Motor neuron (in vitro differentiated cells): ENCODE measurements around the gene CD81. TPM values are rescaled to one million over a fixed set of nuclear protein-coding genes. Genes with fewer than 3 reads are reported as not detected.
A peak's percentile ranks its signal among the peaks of the same experiment; 100 is the strongest.

ENCODE experiments used
- ATAC-seq, 8 experiments: fragments of 200-7000 bp; cut with Tn5 transposase; replicated peaks in 6 of 8; 2 replicates each; pipeline ENCODE4 v1.8.0; 2021; ENCODE audit warnings: mild to moderate bottlenecking in 8 of 8, moderate library complexity in 8 of 8
- H3K27ac ChIP-seq, 2 donors: fragments of 250-450 bp; sonication (Bioruptor Pico); 2 replicates each; pipeline ENCODE4 v1.9.0; 2021; ENCODE audit warnings: antibody characterized with exemption in 2 of 2, mild to moderate bottlenecking in 2 of 2, moderate library complexity in 1 of 2
- H3K4me1 ChIP-seq, 2 donors: fragments of 250-450 bp; sonication (Bioruptor Pico); replicated peaks in 1 of 2; 2 replicates each; pipeline ENCODE4 v1.6.1; 2021; ENCODE audit warnings: antibody characterized with exemption in 2 of 2, mild to moderate bottlenecking in 2 of 2, moderate library complexity in 1 of 2
- H3K4me3 ChIP-seq, 5 donors: fragments of 250-450 bp; sonication (Bioruptor Pico); 2 replicates each; pipeline ENCODE4 v1.9.0; 2021; ENCODE audit warnings: antibody characterized with exemption in 5 of 5, mild to moderate bottlenecking in 5 of 5, moderate library complexity in 4 of 5
- WGBS, 10 experiments: fragments of 450-650 bp; shearing (Covaris generic); methylation state at CpG; one replicate each; pipeline ENCODE4 v1.0.0; 2022; 5-methylcytosine and 5-hydroxymethylcytosine counted together
- in situ Hi-C, 9 experiments: fragments of 400-800 bp; cut with MboI; loops; one replicate each; pipeline ENCODE4 v1.15.0; 2021; ENCODE audit warnings: low sequenced_read_pairs in 9 of 9, low pct_unique_long_range_greater_than_20kb in 2 of 9; ENCODE audit not compliant: unreplicated experiment in 9 of 9
- total RNA-seq, 8 experiments: library from RNA; unstranded; fragments of 300-600 nt; gene quantifications; 2 replicates each; pipeline versions ENCODE4 v1.2.3 to v1.2.4, GENCODE V29; 2022

Gene CD81
- total RNA-seq, 8 experiments from 2014 or later = 44.8 to 383 (median 165) TPM

DNA sequence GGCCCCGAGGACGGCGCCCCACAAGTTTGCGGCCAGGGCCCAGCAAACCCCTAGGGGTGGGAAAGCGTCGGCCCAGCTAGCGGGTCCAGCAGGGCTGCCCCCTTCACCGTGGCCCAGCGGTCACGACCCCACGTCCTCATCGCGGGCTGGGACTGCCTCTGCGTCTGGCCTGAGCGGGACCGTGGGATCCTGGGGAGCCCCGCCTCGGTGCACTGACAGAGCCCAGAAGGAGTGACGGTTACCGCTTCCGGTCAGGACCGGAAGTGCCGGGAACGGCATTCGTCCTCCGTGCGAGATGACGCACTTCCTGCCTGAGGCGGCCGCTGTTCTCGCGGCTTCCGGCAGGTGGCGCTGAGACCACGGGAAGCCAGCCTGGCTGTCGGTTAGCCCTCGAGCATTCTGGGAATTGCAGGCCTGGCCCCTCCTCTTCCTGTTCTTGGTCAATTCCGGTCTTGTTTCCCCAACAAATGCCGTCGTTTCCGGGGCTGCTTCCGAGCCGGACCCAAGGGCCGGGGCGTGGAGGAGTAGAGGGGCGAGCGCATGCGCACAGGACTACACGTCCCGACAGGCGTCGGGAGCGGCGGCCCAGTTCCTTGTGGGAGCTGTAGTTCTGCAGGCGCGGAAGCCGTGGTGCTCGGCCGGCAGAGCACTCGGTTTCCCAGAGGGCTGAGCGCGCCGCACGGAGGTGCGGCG lies 23.1 kb downstream of the CD81 start, which contains the start of gene TSSC4:
Gene TSSC4, plus strand, starts transcription at position 682 of the 693 bp plus-strand sequence. CDS start 1,884 bp downstream, outside the sequence.
- Histone ChIP-seq H3K4me3 (peak within 1 kb of the TSS; percentile 74 to 98 (median 76)), H3K4me1 (peaks cover 15 to 16% of the 10 kb centered on the region in 2 donors), H3K27ac (peak within 1 kb of the TSS; percentile 94 to 98)
- ATAC-seq = peak; percentile 83 to 90 (median 88)
- 0 to 1% (median 0%) methylated on average over 1 to 17 of the region's 66 CpGs; no CpG with 5 or more reads in 4 of the 10 experiments for WGBS, 10 experiments
- in situ Hi-C loops = loop anchor here in 6 of 9 experiments (25.0 kb wide), 4 partner anchors 88 to 487 kb away; partner anchors contain the start of genes CDKN1C (in 2 of the 6), C11orf21 (in 1 of the 6) and TSPAN32 (in 1 of the 6)

DNA sequence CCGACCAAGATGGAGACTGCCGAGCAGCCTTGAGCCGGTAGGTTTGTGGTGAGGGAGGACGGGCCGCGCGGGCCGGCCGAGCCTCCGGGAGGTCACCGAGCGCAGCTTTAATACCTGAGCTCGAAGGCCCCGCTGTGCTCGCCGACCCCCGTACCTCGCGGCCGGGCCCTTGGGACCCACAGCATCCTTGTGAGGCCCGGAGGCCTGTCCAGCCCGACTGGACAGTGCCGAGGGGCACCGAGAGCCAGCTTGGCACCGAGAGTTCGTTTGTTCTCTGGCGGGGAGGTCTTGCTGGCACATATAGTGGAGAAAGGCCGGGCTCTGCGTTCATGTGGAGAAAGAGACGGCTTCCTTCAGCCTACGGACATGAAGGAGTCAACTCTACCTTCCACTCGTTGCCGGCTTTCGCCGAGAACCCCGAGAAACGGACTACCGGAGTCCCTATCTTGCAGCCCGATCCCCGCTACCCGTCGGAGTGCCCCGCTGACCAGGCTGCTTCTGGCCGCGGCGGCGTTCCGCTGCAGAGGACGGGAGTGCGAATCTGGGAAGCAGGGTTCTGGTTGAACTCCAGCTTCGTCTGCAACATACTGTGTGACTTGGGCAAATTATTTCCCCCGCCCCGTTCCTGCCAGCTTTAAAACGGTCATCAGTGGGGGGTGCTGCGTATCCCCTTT lies 23.8 kb downstream of the CD81 start:
- ATAC-seq = peak; percentile 1 to 5 (median 2)
- Histone ChIP-seq H3K4me3 (peak overlapping the region; percentile 74 to 98 (median 76)), H3K27ac (peak overlapping the region; percentile 90 to 98), H3K4me1 (peaks cover 15 to 16% of the 10 kb centered on the region in 2 donors)
- 0 to 10% (median 0%) methylated on average over 1 to 16 of the region's 55 CpGs; no CpG with 5 or more reads in 2 of the 10 experiments for WGBS, 10 experiments
- in situ Hi-C loops = loop anchor here in 6 of 9 experiments (25.0 kb wide), 4 partner anchors 89 to 486 kb away; partner anchors contain the start of genes CDKN1C (in 2 of the 6), C11orf21 (in 1 of the 6) and TSPAN32 (in 1 of the 6)

DNA sequence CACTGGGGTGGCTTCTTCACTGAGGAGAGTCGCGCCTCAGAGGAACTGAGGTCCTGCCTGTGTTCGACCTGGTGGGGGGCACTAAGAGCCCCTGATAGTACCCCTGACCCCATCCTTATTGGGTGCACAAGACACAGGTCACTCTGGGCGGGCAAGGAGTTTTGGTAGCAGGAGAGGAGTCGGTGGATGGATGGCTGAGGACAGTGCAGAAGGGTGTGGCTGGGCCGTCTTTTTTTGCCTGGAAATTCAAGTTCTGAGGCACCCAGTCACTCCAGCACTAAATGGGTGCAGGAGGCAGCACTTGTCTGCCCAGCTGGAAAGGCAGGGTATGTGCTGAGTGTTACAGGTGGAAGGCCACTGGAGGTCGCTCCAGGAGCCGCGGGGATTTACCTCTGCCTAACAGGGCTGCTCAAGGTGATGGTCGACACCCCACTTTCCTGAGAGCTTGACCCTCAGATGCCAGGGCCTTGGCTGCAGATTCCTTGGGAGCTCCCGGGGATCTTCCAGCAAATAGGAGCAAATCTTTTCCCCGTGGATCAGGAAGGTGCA lies 24.4 kb downstream of the CD81 start:
- 0 to 50% (median 32%) methylated on average over 3 to 6 of the region's 12 CpGs; no CpG with 5 or more reads in 4 of the 10 experiments for WGBS, 10 experiments
- in situ Hi-C loops = loop anchor here in 6 of 9 experiments (25.0 kb wide), 4 partner anchors 89 to 486 kb away; partner anchors contain the start of genes CDKN1C (in 2 of the 6), C11orf21 (in 1 of the 6) and TSPAN32 (in 1 of the 6)
- Histone ChIP-seq H3K27ac (peak overlapping the region; percentile 90 to 98), H3K4me1 (peaks cover 15 to 16% of the 10 kb centered on the region in 2 donors), H3K4me3 (peak overlapping the region; percentile 74 to 98 (median 76))
- ATAC-seq = no peak

DNA sequence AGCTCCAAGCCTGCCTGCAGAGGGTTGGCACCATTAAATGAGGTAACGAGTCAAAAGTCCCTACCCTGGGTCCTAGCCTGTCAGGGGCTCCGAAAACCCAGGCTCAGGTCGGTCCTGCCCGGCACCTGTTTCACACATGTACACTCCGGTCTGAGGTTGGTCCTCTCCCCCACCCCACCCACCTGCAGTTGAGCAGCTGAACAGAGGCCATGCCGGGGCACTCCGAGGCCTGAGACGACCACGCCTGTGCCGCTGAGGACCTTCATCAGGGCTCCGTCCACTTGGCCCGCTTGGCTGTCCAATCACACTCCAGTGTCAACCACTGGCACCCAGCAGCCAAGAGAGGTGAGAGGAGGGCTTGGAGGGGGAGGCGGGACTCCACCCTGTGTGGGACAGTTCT lies 25.0 kb downstream of the CD81 start:
- H3K4me1 ChIP-seq = peaks cover 15 to 16% of the 10 kb centered on the region in 2 donors
- 97% methylated on average over 9 of the region's 13 CpGs; no CpG with 5 or more reads in 9 of the 10 experiments for WGBS, 10 experiments
- in situ Hi-C loops = loop anchor here in 6 of 9 experiments (25.0 kb wide), 4 partner anchors 90 to 485 kb away; partner anchors contain the start of genes CDKN1C (in 2 of the 6), C11orf21 (in 1 of the 6) and TSPAN32 (in 1 of the 6)
- H3K4me3 ChIP-seq = peak overlapping the region in 2 of 5 donors; percentile 74 to 87
- H3K27ac ChIP-seq = no peak overlapping the region
- ATAC-seq = no peak

DNA sequence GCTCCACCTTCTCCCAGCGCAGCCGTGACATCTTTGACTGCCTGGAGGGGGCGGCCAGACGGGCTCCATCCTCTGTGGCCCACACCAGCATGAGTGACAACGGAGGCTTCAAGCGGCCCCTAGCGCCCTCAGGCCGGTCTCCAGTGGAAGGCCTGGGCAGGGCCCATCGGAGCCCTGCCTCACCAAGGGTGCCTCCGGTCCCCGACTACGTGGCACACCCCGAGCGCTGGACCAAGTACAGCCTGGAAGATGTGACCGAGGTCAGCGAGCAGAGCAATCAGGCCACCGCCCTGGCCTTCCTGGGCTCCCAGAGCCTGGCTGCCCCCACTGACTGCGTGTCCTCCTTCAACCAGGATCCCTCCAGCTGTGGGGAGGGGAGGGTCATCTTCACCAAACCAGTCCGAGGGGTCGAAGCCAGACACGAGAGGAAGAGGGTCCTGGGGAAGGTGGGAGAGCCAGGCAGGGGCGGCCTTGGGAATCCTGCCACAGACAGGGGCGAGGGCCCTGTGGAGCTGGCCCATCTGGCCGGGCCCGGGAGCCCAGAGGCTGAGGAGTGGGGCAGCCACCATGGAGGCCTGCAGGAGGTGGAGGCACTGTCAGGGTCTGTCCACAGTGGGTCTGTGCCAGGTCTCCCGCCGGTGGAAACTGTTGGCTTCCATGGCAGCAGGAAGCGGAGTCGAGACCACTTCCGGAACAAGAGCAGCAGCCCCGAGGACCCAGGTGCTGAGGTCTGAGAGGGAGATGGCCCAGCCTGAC lies 26.0 kb downstream of the CD81 start:
- Histone ChIP-seq H3K4me1 (peaks cover 17 to 25% of the 10 kb centered on the region in 2 donors), H3K4me3 (no peak overlapping the region), H3K27ac (no peak overlapping the region)
- WGBS, 10 experiments = 80 to 91% (median 86%) methylated on average over 1 to 10 of the region's 31 CpGs; no CpG with 5 or more reads in 4 of the 10 experiments
- in situ Hi-C loops = loop anchor here in 6 of 9 experiments (25.0 kb wide), 4 partner anchors 91 to 484 kb away; partner anchors contain the start of genes CDKN1C (in 2 of the 6), C11orf21 (in 1 of the 6) and TSPAN32 (in 1 of the 6)
- no peak for ATAC-seq

DNA sequence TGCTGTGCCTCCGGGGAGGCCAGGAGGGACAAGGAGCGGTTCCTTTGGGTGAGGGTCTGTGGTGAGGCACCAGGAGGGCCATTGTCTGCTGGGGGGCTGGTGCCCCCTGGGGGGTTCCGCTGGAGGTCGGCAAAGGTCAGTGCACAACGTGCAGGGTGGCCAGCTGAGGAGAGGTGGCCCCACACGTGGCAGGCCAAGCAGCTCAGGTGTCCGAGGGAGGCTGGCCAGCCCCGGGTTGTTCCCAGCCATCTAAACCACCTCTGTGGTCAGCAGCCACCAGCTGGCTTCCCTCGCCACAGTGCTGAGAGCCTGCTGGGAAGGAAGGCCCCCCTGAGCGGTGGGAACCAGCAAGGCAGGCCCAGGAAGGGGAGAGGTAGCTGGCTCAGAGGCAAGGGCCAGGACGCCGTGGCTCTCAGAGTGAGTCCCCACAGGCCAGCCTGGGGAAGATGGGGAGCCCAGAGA lies 27.7 kb downstream of the CD81 start:
- 48% methylated on average over 3 of the region's 12 CpGs; no CpG with 5 or more reads in 9 of the 10 experiments for WGBS, 10 experiments
- peaks cover 27 to 33% of the 10 kb centered on the region in 2 donors for H3K4me1 ChIP-seq
- no peak for ATAC-seq
- in situ Hi-C loops = loop anchor here in 6 of 9 experiments (25.0 kb wide), 4 partner anchors 92 to 483 kb away; partner anchors contain the start of genes CDKN1C (in 2 of the 6), C11orf21 (in 1 of the 6) and TSPAN32 (in 1 of the 6)
- no peak overlapping the region for H3K27ac ChIP-seq
- no peak overlapping the region for H3K4me3 ChIP-seq

DNA sequence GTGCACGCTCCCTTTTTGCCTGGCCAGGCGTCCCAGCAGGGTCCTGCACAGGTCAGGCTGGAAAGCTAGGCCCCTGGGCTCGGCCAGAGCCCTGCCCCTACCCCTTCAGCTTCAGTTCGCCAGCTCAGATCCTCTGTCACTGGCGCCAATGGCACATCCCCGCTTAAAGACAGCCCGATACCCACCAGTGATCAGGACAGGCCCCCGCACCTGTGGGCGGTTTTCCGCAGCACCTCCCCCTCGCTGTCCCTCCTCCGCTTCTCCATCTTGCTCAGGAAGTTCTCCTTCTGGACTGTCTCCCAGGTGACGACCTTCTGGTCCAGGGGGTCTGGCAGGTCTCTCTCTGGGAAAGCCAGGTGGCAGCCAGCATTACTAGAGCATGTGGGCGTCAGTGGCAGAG lies 29.3 kb downstream of the CD81 start:
- in situ Hi-C loops = loop anchor here in 6 of 9 experiments (25.0 kb wide), 4 partner anchors 94 to 481 kb away; partner anchors contain the start of genes CDKN1C (in 2 of the 6), C11orf21 (in 1 of the 6) and TSPAN32 (in 1 of the 6)
- Histone ChIP-seq H3K4me3 (no peak overlapping the region), H3K27ac (no peak overlapping the region), H3K4me1 (peaks cover 43 to 48% of the 10 kb centered on the region in 2 donors)
- WGBS, 10 experiments = 80 to 100% (median 87%) methylated on average over 1 to 3 of the region's 14 CpGs; no CpG with 5 or more reads in 7 of the 10 experiments
- ATAC-seq = no peak

DNA sequence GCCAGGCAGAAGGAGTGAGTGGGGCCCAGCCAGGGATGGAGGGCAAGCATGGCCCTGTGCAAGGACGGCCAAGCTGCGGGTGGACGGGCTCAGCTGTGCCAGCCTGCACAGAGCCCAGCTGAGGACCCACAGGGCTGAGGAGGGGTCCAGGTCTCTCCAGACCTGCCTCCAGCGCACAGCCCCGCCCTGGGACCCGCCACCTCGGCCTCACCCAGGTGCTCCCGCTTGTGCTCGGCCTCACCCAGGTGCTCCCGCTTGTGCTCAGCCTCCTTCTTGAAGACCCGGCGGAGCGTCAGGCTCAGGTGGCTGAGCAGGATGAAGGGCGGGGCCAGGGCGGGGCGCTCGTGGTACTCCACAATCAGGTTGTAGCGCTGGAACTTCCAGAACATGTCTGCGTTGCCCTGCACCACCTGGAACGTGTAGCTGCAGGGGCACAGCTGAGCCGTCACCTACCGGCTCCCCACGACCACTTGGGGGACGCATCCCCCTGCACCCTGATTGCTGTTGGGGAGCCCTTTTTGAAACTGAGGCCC lies 29.8 kb downstream of the CD81 start:
- Histone ChIP-seq H3K4me1 (peaks cover 40 to 48% of the 10 kb centered on the region in 2 donors), H3K27ac (peak overlapping the region in 1 of 2 donors; percentile 82), H3K4me3 (no peak overlapping the region)
- WGBS, 10 experiments = 60 to 87% methylated on average over 1 to 9 of the region's 24 CpGs; no CpG with 5 or more reads in 8 of the 10 experiments
- ATAC-seq = no peak
- in situ Hi-C loops = loop anchor here in 6 of 9 experiments (25.0 kb wide), 4 partner anchors 95 to 480 kb away; partner anchors contain the start of genes CDKN1C (in 2 of the 6), C11orf21 (in 1 of the 6) and TSPAN32 (in 1 of the 6)

DNA sequence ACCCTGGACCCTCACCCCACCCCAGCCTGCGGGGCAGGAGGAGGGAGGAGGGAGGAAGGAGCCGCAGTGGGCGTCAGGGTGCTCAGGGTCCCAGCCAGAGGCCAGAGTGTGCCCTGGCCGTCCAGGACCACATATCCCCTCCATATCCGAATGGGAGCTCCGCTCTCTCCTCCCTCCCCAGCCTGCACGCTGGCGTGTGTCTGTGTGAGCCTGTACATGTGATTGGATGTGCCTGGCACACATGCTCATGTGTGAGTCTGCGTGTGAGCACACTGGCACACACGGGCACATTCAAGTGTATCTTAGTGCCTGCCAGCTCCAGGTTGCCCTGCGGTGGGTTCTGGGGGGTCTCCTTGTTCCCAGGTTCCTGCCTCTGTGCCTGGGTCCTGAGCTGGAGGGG lies 31.6 kb downstream of the CD81 start:
- in situ Hi-C loops = loop anchor here in 6 of 9 experiments (25.0 kb wide), 4 partner anchors 96 to 479 kb away; partner anchors contain the start of genes CDKN1C (in 2 of the 6), C11orf21 (in 1 of the 6) and TSPAN32 (in 1 of the 6)
- Histone ChIP-seq H3K27ac (peak overlapping the region; percentile 82 to 89), H3K4me3 (no peak overlapping the region), H3K4me1 (peaks cover 38 to 50% of the 10 kb centered on the region in 2 donors)
- 27 to 87% (median 80%) methylated on average over 1 to 3 of the region's 11 CpGs; no CpG with 5 or more reads in 5 of the 10 experiments for WGBS, 10 experiments
- ATAC-seq = peak in 5 of 8 experiments; percentile 8 to 25 (median 14)

DNA sequence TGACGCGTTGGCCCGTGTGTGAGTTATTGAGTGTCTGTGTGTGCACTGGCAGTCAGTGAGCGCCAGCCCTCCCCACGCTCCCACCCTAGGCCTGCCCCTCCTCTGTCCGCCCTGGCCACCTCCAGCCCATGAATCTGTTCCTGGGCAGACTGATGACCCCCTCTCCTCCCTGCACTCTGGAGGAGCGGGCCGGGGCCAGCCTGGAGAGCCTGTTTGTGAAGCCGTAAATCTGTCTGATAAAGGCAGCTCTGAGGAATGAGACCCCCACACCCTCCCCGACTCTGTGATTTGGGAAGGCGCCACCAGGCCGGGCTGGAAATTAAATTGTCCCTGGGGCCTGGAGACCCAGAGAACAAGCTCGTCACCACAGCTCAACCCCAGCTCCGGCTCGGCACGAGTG lies 32.0 kb downstream of the CD81 start:
- Histone ChIP-seq H3K27ac (peak overlapping the region; percentile 82 to 89), H3K4me3 (no peak overlapping the region), H3K4me1 (peaks cover 38 to 50% of the 10 kb centered on the region in 2 donors)
- peak in 5 of 8 experiments; percentile 83 to 88 (median 85) for ATAC-seq
- in situ Hi-C loops = loop anchor here in 6 of 9 experiments (25.0 kb wide), 4 partner anchors 97 to 478 kb away; partner anchors contain the start of genes CDKN1C (in 2 of the 6), C11orf21 (in 1 of the 6) and TSPAN32 (in 1 of the 6)
- 0 to 100% (median 20%) methylated on average over 1 to 7 of the region's 16 CpGs; no CpG with 5 or more reads in 3 of the 10 experiments for WGBS, 10 experiments
